HCT116 (cell line): ENCODE data around the gene CARMIL1. TPM values are rescaled to one million over a fixed set of nuclear protein-coding genes. Genes with fewer than 3 reads are reported as not detected.

Source experiments
- ATAC-seq: fragments of 200-7000 bp; cut with Tn5 transposase; 2 replicates; pipeline ENCODE4 v1.9.1; 2020; ENCODE audit warnings: mild to moderate bottlenecking, moderate library complexity
- BruUV-seq: library from RNA; stranded (reverse); fragments of 400-500 nt; replicated peaks from 2 replicates; lab custom pipeline; 2021; lab: Mats Ljungman, UMichigan
- CTCF ChIA-PET: fragments of 300-600 bp; sonication (Branson Sonifier 250); formaldehyde crosslinking; loops from one replicate; lab custom pipeline; 2021; ENCODE audit warnings: antibody characterized with exemption; lab: Charles Lee
- POLR2A ChIA-PET: fragments of 300-600, 350-600 bp; sonication (Branson Sonifier 250); formaldehyde crosslinking; loops from one replicate; lab custom pipeline; 2021; ENCODE audit warnings: antibody characterized with exemption; lab: Charles Lee
- RAD21 ChIA-PET, 2 experiments: fragments of 300-600 bp; sonication (Branson Sonifier 250); formaldehyde crosslinking; loops; one replicate each; lab custom pipeline; 2023; ENCODE audit warnings: low total read pairs in 2 of 2; ENCODE audit not compliant: uncharacterized antibody in 2 of 2, unreplicated experiment in 2 of 2, low non-redundant PET in 1 of 2; lab: Charles Lee
- DNase-seq: peaks from one replicate; pipeline ENCODE4 v3.0.0-alpha.2; 2010; ENCODE audit warnings: low read depth, low spot score
- H2AFZ ChIP-seq: fragments of 200-600 bp; shearing (Covaris generic), sonication (generic); 2 replicates; pipeline ENCODE4 v1.6.1; 2017; ENCODE audit warnings: low read depth, mixed run types, mixed read lengths, antibody characterized with exemption, low read length; ENCODE audit not compliant: poor library complexity, severe bottlenecking
- H3K27ac ChIP-seq: 2 replicates; pipeline ENCODE4 v1.5.1; 2012; ENCODE audit warnings: low read depth, low read length
- H3K27me3 ChIP-seq: fragments of 200-600 bp; sonication (generic); 2 replicates; pipeline ENCODE4 v1.6.1; 2016; ENCODE audit warnings: mixed run types, low read length, mixed read lengths; ENCODE audit not compliant: insufficient read depth
- H3K36me3 ChIP-seq, 2 experiments: fragments of 200-500 bp in 1 of 2; fragments of 200-600 bp in 1 of 2; sonication (Bioruptor generic) in 1 of 2; sonication (generic) in 1 of 2; 2 replicates each; pipeline versions ENCODE4 v1.5.1 to v1.6.1; 2014 to 2016; ENCODE audit warnings: low read length in 2 of 2, inconsistent platforms in 1 of 2, mixed read lengths in 1 of 2, mixed run types in 1 of 2; ENCODE audit not compliant: insufficient read depth in 2 of 2, control insufficient read depth in 1 of 2
- H3K4me1 ChIP-seq, 2 experiments: fragments of 200-600 bp in 1 of 2; sonication (generic) in 1 of 2; 2 replicates each; pipeline versions ENCODE4 v1.5.1 to v1.6.1; 2012 to 2017; ENCODE audit warnings: low read length in 2 of 2, inconsistent platforms in 1 of 2, mild to moderate bottlenecking in 1 of 2, mixed read lengths in 1 of 2, mixed run types in 1 of 2, moderate library complexity in 1 of 2; ENCODE audit not compliant: insufficient read depth in 2 of 2, control insufficient read depth in 1 of 2
- H3K4me2 ChIP-seq: fragments of 200-600 bp; sonication (generic); 2 replicates; pipeline ENCODE4 v1.6.1; 2017; ENCODE audit warnings: mixed run types, low read length, mixed read lengths
- H3K4me3 ChIP-seq, 2 experiments: fragments of 200-600 bp in 1 of 2; sonication (generic) in 1 of 2; replicated peaks in 1 of 2; 2 replicates each; pipeline ENCODE4 v1.5.1; 2011 to 2016; ENCODE audit warnings: low read length in 2 of 2, control low read depth in 1 of 2, low read depth in 1 of 2, mild to moderate bottlenecking in 1 of 2, mixed read lengths in 1 of 2, mixed run types in 1 of 2
- H3K79me2 ChIP-seq: fragments of 200-600 bp; sonication (generic); 2 replicates; pipeline ENCODE4 v1.6.1; 2017; ENCODE audit warnings: mild to moderate bottlenecking, mixed run types, low read length, moderate library complexity, mixed read lengths; ENCODE audit not compliant: insufficient read depth
- H3K9ac ChIP-seq: fragments of 200-600 bp; sonication (generic); 2 replicates; pipeline ENCODE4 v1.6.1; 2016; ENCODE audit warnings: low read length, mixed read lengths
- H3K9me2 ChIP-seq: fragments of 200-600 bp; sonication (generic), shearing (Covaris generic); 2 replicates; pipeline ENCODE4 v1.6.1; 2017; ENCODE audit warnings: mixed run types, mild to moderate bottlenecking, moderate library complexity; ENCODE audit not compliant: insufficient read depth
- H3K9me3 ChIP-seq, 2 experiments: fragments of 200-500 bp in 1 of 2; fragments of 200-600 bp in 1 of 2; sonication (Bioruptor generic) in 1 of 2; sonication (generic) in 1 of 2; 2 replicates each; pipeline ENCODE4 v1.6.1; 2014 to 2017; ENCODE audit warnings: low read length in 2 of 2, mixed read lengths in 2 of 2, inconsistent platforms in 1 of 2, low read depth in 1 of 2, mild to moderate bottlenecking in 1 of 2, mixed run types in 1 of 2, moderate library complexity in 1 of 2; ENCODE audit not compliant: control insufficient read depth in 1 of 2, insufficient read depth in 1 of 2
- H4K20me1 ChIP-seq: fragments of 200-600 bp; sonication (generic), shearing (Covaris generic); 2 replicates; pipeline ENCODE4 v1.6.1; 2017; ENCODE audit warnings: mixed run types, mild to moderate bottlenecking, moderate library complexity; ENCODE audit not compliant: insufficient read depth
- ATF3 ChIP-seq: IDR thresholded peaks from 2 replicates; pipeline ENCODE4 v1.6.1; 2012
- CEBPB ChIP-seq: IDR thresholded peaks from 2 replicates; pipeline ENCODE4 v1.6.1; 2012; ENCODE audit warnings: low read depth
- ELF1 ChIP-seq: IDR thresholded peaks from 2 replicates; pipeline ENCODE4 v1.6.1; 2012; ENCODE audit warnings: low read depth, borderline replicate concordance
- EZH2phosphoT487 ChIP-seq: fragments of 200-600 bp; IDR thresholded peaks from 2 replicates; pipeline ENCODE4 v1.6.1; 2018; ENCODE audit warnings: antibody characterized with exemption, borderline replicate concordance
- FOSL1 ChIP-seq: IDR thresholded peaks from 2 replicates; pipeline ENCODE4 v1.6.1; 2012; ENCODE audit warnings: low read depth
- JUND ChIP-seq: IDR thresholded peaks from 2 replicates; pipeline ENCODE4 v1.6.1; 2012
- POLR2A ChIP-seq: IDR thresholded peaks from 2 replicates; pipeline ENCODE4 v1.7.0; 2011; ENCODE audit warnings: borderline replicate concordance; ENCODE audit not compliant: insufficient read depth, insufficient read length; ENCODE audit errors: extremely low read depth
- RAD21 ChIP-seq: IDR thresholded peaks from 2 replicates; pipeline ENCODE4 v1.6.1; 2012; ENCODE audit warnings: low read depth, mild to moderate bottlenecking
- SIN3A ChIP-seq: IDR thresholded peaks from 2 replicates; pipeline ENCODE4 v1.6.1; 2012; ENCODE audit warnings: low read depth
- SP1 ChIP-seq: IDR thresholded peaks from 2 replicates; pipeline ENCODE4 v1.6.1; 2012; ENCODE audit warnings: low read depth
- SRF ChIP-seq: IDR thresholded peaks from 2 replicates; pipeline ENCODE4 v1.6.1; 2012; ENCODE audit warnings: low read depth
- TCF7L2 ChIP-seq: IDR thresholded peaks from 2 replicates; pipeline ENCODE4 v1.7.0; 2011; ENCODE audit warnings: borderline replicate concordance, inconsistent platforms; ENCODE audit not compliant: insufficient read depth, insufficient read length; ENCODE audit errors: extremely low read depth
- YY1 ChIP-seq: IDR thresholded peaks from 2 replicates; pipeline ENCODE4 v1.6.1; 2011; ENCODE audit warnings: low read length, low read depth, moderate library complexity, mild to moderate bottlenecking; ENCODE audit not compliant: insufficient replicate concordance; ENCODE audit errors: extremely low read depth
- ZFX ChIP-seq: fragments of 450-650 bp; IDR thresholded peaks from 2 replicates; pipeline ENCODE4 v1.6.1; 2017
- ZNF274 ChIP-seq: fragments of 200-500 bp; sonication (Bioruptor generic); IDR thresholded peaks from 2 replicates; pipeline ENCODE4 v1.6.1; 2014; ENCODE audit warnings: mild to moderate bottlenecking, low read depth, low read length, inconsistent platforms
- intact Hi-C: fragments of 100-400 bp; cut with micrococcal nuclease; formaldehyde crosslinking; loops from 2 replicates; pipeline ENCODE4 v1.10.0; 2022
- total RNA-seq: library from RNA; stranded (reverse); gene quantifications from one replicate; pipeline ENCODE4 v1.2.1, GENCODE V29; 2021; ENCODE audit not compliant: unreplicated experiment
- TF ChIP-seq, protein P1 (sequence below): IDR thresholded peaks from 2 replicates; pipeline ENCODE4 v1.6.1; 2012; ENCODE audit warnings: low read depth

CARMIL1 gene
- total RNA-seq, 1 experiment from 2014 or later = 21.7 TPM

DNA sequence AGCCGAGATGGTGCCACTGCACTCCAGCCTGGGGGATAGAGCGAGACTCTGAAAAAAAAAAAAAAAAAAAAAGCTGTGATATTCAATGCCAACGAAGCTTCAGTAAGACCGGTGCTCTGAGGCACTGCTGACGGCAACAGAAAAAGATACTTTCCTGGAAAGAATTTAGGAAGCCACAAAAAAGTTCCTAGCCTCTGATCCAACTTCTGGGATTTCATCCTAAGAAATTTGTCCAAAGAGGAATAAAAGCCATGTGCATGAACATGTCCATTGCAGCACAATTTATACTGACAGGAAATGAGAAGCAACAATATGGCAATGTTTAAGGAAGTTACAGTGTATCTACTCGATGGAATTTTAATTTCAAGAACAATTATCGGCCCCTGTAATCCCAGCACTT lies 24.5 kb upstream of the CARMIL1 start (continued):
- TF ChIP-seq ATF3 (no peak), CEBPB (no peak), ELF1 (no peak), EZH2phosphoT487 (no peak), POLR2A (no peak), RAD21 (no peak)
- TF ChIP-seq, all 23 proteins: peak for 0

DNA sequence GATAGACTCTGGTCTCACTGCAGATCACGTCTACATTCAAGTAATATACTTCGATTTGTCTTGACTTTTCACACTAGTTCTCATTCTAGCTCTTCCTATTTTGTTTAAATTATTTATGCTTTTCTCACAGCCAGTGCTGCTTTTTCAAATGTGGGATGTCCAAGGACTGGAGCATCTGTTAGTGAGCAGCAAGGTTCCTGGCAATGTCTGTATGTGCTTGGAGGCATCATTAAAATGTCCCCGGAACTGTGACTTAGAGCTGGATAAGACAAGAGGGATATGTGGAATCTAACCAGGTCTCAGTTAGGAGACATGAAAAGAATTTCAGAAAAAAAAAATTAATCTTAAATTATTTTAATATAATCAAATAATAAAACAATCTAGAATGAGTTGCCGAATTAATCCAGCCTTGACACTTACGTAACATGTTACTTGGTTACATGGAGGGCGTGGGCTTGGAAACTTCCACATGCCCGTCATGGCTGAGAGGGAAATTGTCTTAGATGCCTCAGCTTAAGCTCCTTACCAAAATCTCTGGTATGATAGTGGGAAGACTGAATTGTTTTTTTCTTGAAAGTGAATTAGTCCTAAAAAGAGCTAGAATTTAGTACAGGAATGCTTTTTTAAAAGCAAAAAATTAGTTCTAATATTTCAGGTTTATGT lies 21.4 kb upstream of the CARMIL1 start:
- BruUV-seq = no TSS peak
- intact Hi-C loops = no loop called here
- no peak overlapping the region for H3K4me2 ChIP-seq
- DNase-seq (no peak), ATAC-seq (no peak)
- H4K20me1 ChIP-seq = no peaks in the 10 kb centered on the region
- H3K9ac ChIP-seq = no peak overlapping the region
- TF ChIP-seq SRF = no peak
- TF ChIP-seq, protein P1, sequence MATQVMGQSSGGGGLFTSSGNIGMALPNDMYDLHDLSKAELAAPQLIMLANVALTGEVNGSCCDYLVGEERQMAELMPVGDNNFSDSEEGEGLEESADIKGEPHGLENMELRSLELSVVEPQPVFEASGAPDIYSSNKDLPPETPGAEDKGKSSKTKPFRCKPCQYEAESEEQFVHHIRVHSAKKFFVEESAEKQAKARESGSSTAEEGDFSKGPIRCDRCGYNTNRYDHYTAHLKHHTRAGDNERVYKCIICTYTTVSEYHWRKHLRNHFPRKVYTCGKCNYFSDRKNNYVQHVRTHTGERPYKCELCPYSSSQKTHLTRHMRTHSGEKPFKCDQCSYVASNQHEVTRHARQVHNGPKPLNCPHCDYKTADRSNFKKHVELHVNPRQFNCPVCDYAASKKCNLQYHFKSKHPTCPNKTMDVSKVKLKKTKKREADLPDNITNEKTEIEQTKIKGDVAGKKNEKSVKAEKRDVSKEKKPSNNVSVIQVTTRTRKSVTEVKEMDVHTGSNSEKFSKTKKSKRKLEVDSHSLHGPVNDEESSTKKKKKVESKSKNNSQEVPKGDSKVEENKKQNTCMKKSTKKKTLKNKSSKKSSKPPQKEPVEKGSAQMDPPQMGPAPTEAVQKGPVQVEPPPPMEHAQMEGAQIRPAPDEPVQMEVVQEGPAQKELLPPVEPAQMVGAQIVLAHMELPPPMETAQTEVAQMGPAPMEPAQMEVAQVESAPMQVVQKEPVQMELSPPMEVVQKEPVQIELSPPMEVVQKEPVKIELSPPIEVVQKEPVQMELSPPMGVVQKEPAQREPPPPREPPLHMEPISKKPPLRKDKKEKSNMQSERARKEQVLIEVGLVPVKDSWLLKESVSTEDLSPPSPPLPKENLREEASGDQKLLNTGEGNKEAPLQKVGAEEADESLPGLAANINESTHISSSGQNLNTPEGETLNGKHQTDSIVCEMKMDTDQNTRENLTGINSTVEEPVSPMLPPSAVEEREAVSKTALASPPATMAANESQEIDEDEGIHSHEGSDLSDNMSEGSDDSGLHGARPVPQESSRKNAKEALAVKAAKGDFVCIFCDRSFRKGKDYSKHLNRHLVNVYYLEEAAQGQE = no peak
- no peak for TF ChIP-seq EZH2phosphoT487
- TF ChIP-seq YY1 = no peak
- no peak for TF ChIP-seq ZFX
- TF ChIP-seq ZNF274 = no peak
- TF ChIP-seq FOSL1 = no peak
- no peak for TF ChIP-seq SP1
- no peak for TF ChIP-seq SIN3A
- TF ChIP-seq TCF7L2 = no peak
- TF ChIP-seq JUND = no peak
- H3K27ac ChIP-seq = no peak overlapping the region
- peaks cover 0 to 2% of the 10 kb centered on the region in 2 experiments; a peak in 1 of 4 replicates for H3K4me1 ChIP-seq
- peak overlapping the region; percentile 2 for H2AFZ ChIP-seq
- POLR2A ChIA-PET = no interaction called here
- H3K9me2 ChIP-seq = no peaks in the 10 kb centered on the region
- H3K27me3 ChIP-seq = no peaks in the 10 kb centered on the region
- H3K9me3 ChIP-seq = no peaks in the 10 kb centered on the region
- no peaks in the 10 kb centered on the region for H3K36me3 ChIP-seq
- no peak overlapping the region for H3K4me3 ChIP-seq
- no peaks in the 10 kb centered on the region for H3K79me2 ChIP-seq
- CTCF ChIA-PET = interaction anchor here (1.8 to 2.8 kb wide), 2 partner anchors 8 to 34 kb away, joined by 3 to 14 read pairs; no protein-coding TSS in a partner anchor
- RAD21 ChIA-PET = no interaction called here
